SH-SY5Y (cell line): ENCODE measurements around the gene HCRTR1.

Experiments
- GATA2 ChIP-seq: IDR thresholded peaks from 2 replicates; pipeline ENCODE4 v1.6.1; 2011; ENCODE audit warnings: mild to moderate bottlenecking, low read depth, low read length
- GATA3 ChIP-seq: IDR thresholded peaks from 2 replicates; pipeline ENCODE4 v1.6.1; 2011; ENCODE audit warnings: low read depth, mild to moderate bottlenecking, low read length, moderate library complexity

- no peak for TF ChIP-seq GATA2
- TF ChIP-seq GATA3, result no peak
Measured at GRCh38 chr1:31583995-31584868, 33.3 kb upstream of the HCRTR1 start.
